Measurements from ENCODE around the gene PRSS56.
"Not testable (repeated sequence)": the region's sequence is repeated elsewhere in the genome, so short reads cannot be mapped to it uniquely, and the experiment has no call there.

The PRSS56 gene

DNA sequence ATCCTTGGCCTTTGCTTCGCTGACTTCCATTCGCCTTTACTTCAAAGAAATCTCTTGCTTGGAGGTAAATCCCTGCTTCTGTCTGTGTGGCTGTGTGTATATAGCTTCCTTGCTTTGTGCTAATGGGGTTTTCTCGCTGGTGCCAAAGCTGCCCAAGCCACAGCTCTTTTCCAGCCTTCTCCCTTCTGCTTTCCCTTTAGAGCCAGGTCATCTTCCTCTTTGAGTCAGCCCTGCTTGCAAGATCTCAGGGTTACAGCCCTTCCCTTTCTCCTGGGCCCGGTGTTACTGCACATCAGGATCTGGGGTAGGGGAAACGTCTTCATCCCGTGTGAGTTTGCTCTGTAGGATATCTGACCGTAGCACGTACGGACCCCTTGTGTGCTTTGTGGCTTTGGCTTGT lies 49.4 kb downstream of the PRSS56 start:
- Histone ChIP-seq H3K36me3 (ENCODE audit: control insufficient read depth in 5 of 5, insufficient read depth in 5 of 5, low read length in 5 of 5) (peaks cover 47 to 97% (median 78%) of the 10 kb centered on the region in 5 donors), H3K27me3 (ENCODE audit: control insufficient read depth in 5 of 5, insufficient read depth in 4 of 5, low read length in 5 of 5) (no peaks in the 10 kb centered on the region), H3K4me3 (ENCODE audit: low read depth in 1 of 5, low read length in 5 of 5) (no peak overlapping the region), H3K27ac (ENCODE audit: low read depth, low read length) (no peak overlapping the region), H3K9me3 (ENCODE audit: control insufficient read depth in 5 of 5, low read length in 5 of 5) (no peaks in the 10 kb centered on the region), H3K9ac (ENCODE audit: low read length in 5 of 5) (no peak overlapping the region), H3K4me1 (ENCODE audit: control insufficient read depth in 5 of 5, insufficient read depth in 5 of 5, low read length in 5 of 5) (no peaks in the 10 kb centered on the region)

DNA sequence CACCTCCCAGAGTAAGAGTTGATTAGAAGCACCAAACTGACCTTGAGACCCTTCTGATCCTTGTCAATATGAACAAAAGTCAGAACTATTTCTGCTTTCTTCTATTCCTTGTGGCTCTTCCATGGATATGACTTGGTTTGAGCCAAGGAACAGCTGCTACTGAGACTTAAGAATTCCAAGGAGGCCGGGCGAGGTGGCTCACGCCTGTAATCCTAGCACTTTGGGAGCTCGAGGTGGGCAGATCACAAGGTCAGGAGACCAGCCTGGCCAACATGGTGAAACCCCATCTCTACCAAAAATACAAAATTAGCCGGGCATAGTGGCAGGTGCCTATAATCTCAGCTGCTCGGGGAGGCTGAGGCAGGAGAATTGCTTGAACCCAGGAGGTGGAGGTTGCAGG lies 50.3 kb downstream of the PRSS56 start:
- H3K4me1 ChIP-seq (ENCODE audit: control insufficient read depth in 5 of 5, insufficient read depth in 5 of 5, low read length in 5 of 5); H3K27ac ChIP-seq (ENCODE audit: low read depth, low read length); H3K9me3 ChIP-seq (ENCODE audit: control insufficient read depth in 5 of 5, low read length in 5 of 5); H3K9ac ChIP-seq (ENCODE audit: low read length in 5 of 5); H3K27me3 ChIP-seq (ENCODE audit: control insufficient read depth in 5 of 5, insufficient read depth in 4 of 5, low read length in 5 of 5); H3K4me3 ChIP-seq (ENCODE audit: low read depth in 1 of 5, low read length in 5 of 5): not testable (repeated sequence)
- H3K36me3 ChIP-seq (ENCODE audit: control insufficient read depth in 5 of 5, insufficient read depth in 5 of 5, low read length in 5 of 5), result peaks cover 48 to 97% (median 79%) of the 10 kb centered on the region in 5 donors

- no peak overlapping the region for H3K9ac ChIP-seq (ENCODE audit: low read length in 5 of 5)
- H3K27me3 ChIP-seq (ENCODE audit: control insufficient read depth in 5 of 5, insufficient read depth in 4 of 5, low read length in 5 of 5), result no peaks in the 10 kb centered on the region
- H3K36me3 ChIP-seq (ENCODE audit: control insufficient read depth in 5 of 5, insufficient read depth in 5 of 5, low read length in 5 of 5), result peaks cover 48 to 91% (median 75%) of the 10 kb centered on the region in 5 donors
- H3K4me1 ChIP-seq (ENCODE audit: control insufficient read depth in 5 of 5, insufficient read depth in 5 of 5, low read length in 5 of 5), result no peaks in the 10 kb centered on the region
- no peaks in the 10 kb centered on the region for H3K9me3 ChIP-seq (ENCODE audit: control insufficient read depth in 5 of 5, low read length in 5 of 5)
- no peak overlapping the region for H3K4me3 ChIP-seq (ENCODE audit: low read depth in 1 of 5, low read length in 5 of 5)
- no peak overlapping the region for H3K27ac ChIP-seq (ENCODE audit: low read depth, low read length)
Measured at GRCh38 chr2:232571026-232571474, 50.9 kb downstream of the PRSS56 start.

- peaks cover 43 to 82% (median 67%) of the 10 kb centered on the region in 5 donors for H3K36me3 ChIP-seq (ENCODE audit: control insufficient read depth in 5 of 5, insufficient read depth in 5 of 5, low read length in 5 of 5)
Measured at GRCh38 chr2:232573042-232573441, 52.9 kb downstream of the PRSS56 start.

GRCh38 chr2:232573771-232574435 lies 53.7 kb downstream of the PRSS56 start:
- Histone ChIP-seq H3K27ac (ENCODE audit: low read depth, low read length) (no peak overlapping the region), H3K4me3 (ENCODE audit: low read depth in 1 of 5, low read length in 5 of 5) (no peak overlapping the region), H3K4me1 (ENCODE audit: control insufficient read depth in 5 of 5, insufficient read depth in 5 of 5, low read length in 5 of 5) (no peaks in the 10 kb centered on the region), H3K9ac (ENCODE audit: low read length in 5 of 5) (no peak overlapping the region), H3K27me3 (ENCODE audit: control insufficient read depth in 5 of 5, insufficient read depth in 4 of 5, low read length in 5 of 5) (no peaks in the 10 kb centered on the region), H3K36me3 (ENCODE audit: control insufficient read depth in 5 of 5, insufficient read depth in 5 of 5, low read length in 5 of 5) (peaks cover 38 to 74% (median 59%) of the 10 kb centered on the region in 5 donors), H3K9me3 (ENCODE audit: control insufficient read depth in 5 of 5, low read length in 5 of 5) (no peaks in the 10 kb centered on the region)

More at GRCh38 chr2:232573042-232573441, 52.9 kb downstream of the PRSS56 start:
- Histone ChIP-seq H3K27ac (ENCODE audit: low read depth, low read length) (no peak overlapping the region), H3K4me3 (ENCODE audit: low read depth in 1 of 5, low read length in 5 of 5) (no peak overlapping the region), H3K4me1 (ENCODE audit: control insufficient read depth in 5 of 5, insufficient read depth in 5 of 5, low read length in 5 of 5) (no peaks in the 10 kb centered on the region), H3K27me3 (ENCODE audit: control insufficient read depth in 5 of 5, insufficient read depth in 4 of 5, low read length in 5 of 5) (no peaks in the 10 kb centered on the region), H3K9ac (ENCODE audit: low read length in 5 of 5) (no peak overlapping the region), H3K9me3 (ENCODE audit: control insufficient read depth in 5 of 5, low read length in 5 of 5) (no peaks in the 10 kb centered on the region)

GRCh38 chr2:232574674-232575403 lies 54.7 kb downstream of the PRSS56 start:
- Histone ChIP-seq H3K27ac (ENCODE audit: low read depth, low read length) (no peak overlapping the region), H3K36me3 (ENCODE audit: control insufficient read depth in 5 of 5, insufficient read depth in 5 of 5, low read length in 5 of 5) (peaks cover 31 to 64% (median 49%) of the 10 kb centered on the region in 5 donors), H3K4me1 (ENCODE audit: control insufficient read depth in 5 of 5, insufficient read depth in 5 of 5, low read length in 5 of 5) (no peaks in the 10 kb centered on the region), H3K27me3 (ENCODE audit: control insufficient read depth in 5 of 5, insufficient read depth in 4 of 5, low read length in 5 of 5) (no peaks in the 10 kb centered on the region), H3K9ac (ENCODE audit: low read length in 5 of 5) (no peak overlapping the region), H3K4me3 (ENCODE audit: low read depth in 1 of 5, low read length in 5 of 5) (no peak overlapping the region), H3K9me3 (ENCODE audit: control insufficient read depth in 5 of 5, low read length in 5 of 5) (no peaks in the 10 kb centered on the region)
